KMS-11 (cell line): ENCODE data around the gene AK1.
A peak's percentile ranks its signal among the peaks of the same experiment; 100 is the strongest.

Source experiments
- H2AFZ ChIP-seq: fragments of 200-600 bp; sonication (generic); 2 replicates; pipeline ENCODE4 v1.6.1; 2016; ENCODE audit warnings: antibody characterized with exemption, mixed run types, low read depth
- H3K27ac ChIP-seq: fragments of 200-600 bp; sonication (generic); 2 replicates; pipeline ENCODE4 v1.6.1; 2016; ENCODE audit warnings: mild to moderate bottlenecking, mixed run types
- H3K27me3 ChIP-seq: fragments of 200-600 bp; sonication (generic); 2 replicates; pipeline ENCODE4 v1.6.1; 2017; ENCODE audit warnings: mild to moderate bottlenecking, low read depth, mixed run types, moderate library complexity; ENCODE audit not compliant: insufficient read depth
- H3K36me3 ChIP-seq: fragments of 200-600 bp; sonication (generic); 2 replicates; pipeline ENCODE4 v1.6.1; 2017; ENCODE audit warnings: mild to moderate bottlenecking, mixed run types; ENCODE audit not compliant: insufficient read depth
- H3K4me1 ChIP-seq: fragments of 200-600 bp; sonication (generic); 2 replicates; pipeline ENCODE4 v1.6.1; 2016; ENCODE audit warnings: mild to moderate bottlenecking, low read depth, mixed run types; ENCODE audit not compliant: poor library complexity, severe bottlenecking
- H3K4me2 ChIP-seq: fragments of 200-600 bp; sonication (generic); 2 replicates; pipeline ENCODE4 v1.7.0; 2016; ENCODE audit warnings: mild to moderate bottlenecking, mixed run types
- H3K4me3 ChIP-seq: fragments of 200-600 bp; sonication (generic); IDR thresholded peaks from 2 replicates; pipeline ENCODE4 v1.6.1; 2017; ENCODE audit warnings: low read depth, low read length, mixed read lengths; ENCODE audit not compliant: insufficient read depth
- H3K79me2 ChIP-seq: fragments of 200-600 bp; sonication (generic); 2 replicates; pipeline ENCODE4 v1.6.1; 2016; ENCODE audit warnings: low read depth, mixed run types; ENCODE audit not compliant: insufficient read depth
- H3K9ac ChIP-seq: fragments of 200-600 bp; sonication (generic); 2 replicates; pipeline ENCODE4 v1.6.1; 2016; ENCODE audit warnings: mild to moderate bottlenecking, mixed run types
- H4K20me1 ChIP-seq: fragments of 200-600 bp; sonication (generic); 2 replicates; pipeline ENCODE4 v1.6.1; 2016; ENCODE audit warnings: mild to moderate bottlenecking, mixed run types; ENCODE audit not compliant: insufficient read depth
- TF ChIP-seq, protein P1 (sequence below): fragments of 200-600 bp; sonication (generic); conservative IDR thresholded peaks from 2 replicates; pipeline ENCODE4 v1.6.1; 2017; ENCODE audit warnings: low read depth, mild to moderate bottlenecking, antibody characterized with exemption, low read length, moderate library complexity, mixed read lengths

The AK1 gene

DNA sequence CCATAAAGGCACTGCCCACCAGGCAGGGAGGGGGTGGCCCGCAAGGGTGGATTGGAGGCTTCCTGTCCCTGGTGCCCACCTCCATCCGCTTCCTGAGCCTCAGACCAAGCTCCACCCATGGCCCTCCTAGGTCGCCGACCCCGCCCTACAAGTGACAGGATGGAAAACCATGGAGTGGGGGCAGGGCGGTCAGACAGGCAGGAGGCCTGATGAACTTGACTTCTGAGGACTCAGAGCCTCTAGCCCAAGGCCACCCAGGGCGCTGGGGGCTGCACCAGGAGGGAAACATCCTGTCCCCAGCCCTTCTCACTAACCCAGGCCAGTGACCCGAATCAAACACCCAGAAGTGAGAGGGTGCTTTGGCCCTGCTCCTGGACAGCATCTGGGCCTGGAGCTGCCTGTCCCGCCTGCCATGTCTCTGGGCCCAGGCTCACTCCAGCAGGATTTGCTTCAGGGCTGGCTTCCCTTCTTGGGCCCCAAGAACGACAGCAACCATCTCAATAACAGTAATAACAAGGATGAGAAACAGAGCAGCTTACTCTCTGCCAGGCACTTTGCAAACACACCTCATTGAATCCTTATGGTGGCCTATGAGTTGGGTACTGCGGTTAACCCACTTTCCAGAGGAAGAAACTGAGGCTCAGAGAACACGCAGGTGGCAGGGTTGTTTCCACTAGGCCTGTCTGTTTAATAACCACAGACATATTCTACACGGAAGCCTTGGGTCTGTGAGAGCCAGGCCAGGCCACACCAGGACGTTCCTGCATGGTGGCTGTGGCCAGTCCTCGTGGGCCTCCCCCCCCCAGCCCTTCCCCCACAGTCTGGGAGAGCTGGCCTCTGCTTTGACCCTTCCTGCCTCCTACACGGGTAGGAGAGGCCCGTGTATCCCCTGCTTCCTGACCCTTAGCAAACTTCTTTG lies 26.3 kb upstream of the AK1 start:
- no peak overlapping the region for H3K4me2 ChIP-seq
- TF ChIP-seq, protein P1, sequence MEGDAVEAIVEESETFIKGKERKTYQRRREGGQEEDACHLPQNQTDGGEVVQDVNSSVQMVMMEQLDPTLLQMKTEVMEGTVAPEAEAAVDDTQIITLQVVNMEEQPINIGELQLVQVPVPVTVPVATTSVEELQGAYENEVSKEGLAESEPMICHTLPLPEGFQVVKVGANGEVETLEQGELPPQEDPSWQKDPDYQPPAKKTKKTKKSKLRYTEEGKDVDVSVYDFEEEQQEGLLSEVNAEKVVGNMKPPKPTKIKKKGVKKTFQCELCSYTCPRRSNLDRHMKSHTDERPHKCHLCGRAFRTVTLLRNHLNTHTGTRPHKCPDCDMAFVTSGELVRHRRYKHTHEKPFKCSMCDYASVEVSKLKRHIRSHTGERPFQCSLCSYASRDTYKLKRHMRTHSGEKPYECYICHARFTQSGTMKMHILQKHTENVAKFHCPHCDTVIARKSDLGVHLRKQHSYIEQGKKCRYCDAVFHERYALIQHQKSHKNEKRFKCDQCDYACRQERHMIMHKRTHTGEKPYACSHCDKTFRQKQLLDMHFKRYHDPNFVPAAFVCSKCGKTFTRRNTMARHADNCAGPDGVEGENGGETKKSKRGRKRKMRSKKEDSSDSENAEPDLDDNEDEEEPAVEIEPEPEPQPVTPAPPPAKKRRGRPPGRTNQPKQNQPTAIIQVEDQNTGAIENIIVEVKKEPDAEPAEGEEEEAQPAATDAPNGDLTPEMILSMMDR: no peak
- no peak overlapping the region for H3K27ac ChIP-seq
- H3K4me3 ChIP-seq: no peak overlapping the region
- H4K20me1 ChIP-seq: no peaks in the 10 kb centered on the region
- no peak overlapping the region for H2AFZ ChIP-seq
- H3K27me3 ChIP-seq: no peaks in the 10 kb centered on the region
- H3K9ac ChIP-seq: no peak overlapping the region
- no peaks in the 10 kb centered on the region for H3K36me3 ChIP-seq
- H3K79me2 ChIP-seq: no peaks in the 10 kb centered on the region
- peaks cover 26% of the 10 kb centered on the region for H3K4me1 ChIP-seq

DNA sequence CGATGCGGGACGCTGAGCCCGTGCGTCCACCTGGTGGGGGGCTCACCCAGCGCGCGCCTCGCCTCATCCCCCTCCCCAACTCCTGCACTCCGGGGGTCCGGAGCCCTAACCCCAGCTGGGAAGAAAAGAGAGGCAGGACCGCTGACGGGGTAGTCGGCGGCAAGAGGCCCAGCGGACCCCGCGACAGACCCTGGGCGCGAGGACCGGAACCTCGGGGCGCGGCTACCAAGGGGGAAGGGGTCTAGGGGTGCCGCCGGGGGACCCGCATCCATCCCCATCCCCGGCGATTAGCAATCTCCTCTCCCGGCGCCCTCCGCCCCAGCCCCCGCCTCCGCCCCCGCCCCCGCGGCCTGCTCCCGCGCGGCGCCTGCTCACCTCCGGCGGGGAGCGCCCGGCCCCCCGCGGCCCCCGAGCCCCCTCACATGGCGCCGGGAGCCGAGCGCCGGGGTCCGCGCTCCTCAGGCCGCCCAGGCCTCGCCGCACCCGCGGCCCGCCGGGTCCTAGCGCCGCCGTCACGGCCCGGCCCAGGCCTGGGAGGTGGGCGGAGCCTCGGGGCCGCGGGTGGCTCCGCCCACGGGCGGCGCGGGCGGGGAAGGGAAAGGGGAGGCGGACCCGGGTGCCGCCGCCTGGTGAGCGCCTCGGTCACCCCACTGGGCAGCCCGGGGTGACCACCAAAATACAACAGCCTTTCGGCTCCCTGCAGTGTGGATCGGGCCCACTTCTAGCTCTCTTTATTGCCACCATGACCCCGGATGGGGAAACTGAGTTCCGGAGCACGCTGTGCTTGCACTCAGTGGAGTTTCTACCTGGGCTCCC lies 21.9 kb upstream of the AK1 start, which contains the start of gene ST6GALNAC6:
Gene ST6GALNAC6, minus strand, starts transcription at position 476 of the 816 bp plus-strand sequence. CDS start 1,622 bp downstream, outside the sequence.
- Histone ChIP-seq H3K27me3 (no peaks in the 10 kb centered on the region), H3K9ac (peak within 1 kb of the TSS; percentile 74), H4K20me1 (no peaks in the 10 kb centered on the region), H3K79me2 (0 out of 2 replicates have a peak, but pooled peaks cover 4% of the 10 kb centered on the region), H3K4me1 (peaks cover 12% of the 10 kb centered on the region), H3K4me3 (no peak within 1 kb of the TSS), H3K36me3 (no peaks in the 10 kb centered on the region; the same call in 1 of the 2 replicates), H2AFZ (peak within 1 kb of the TSS; percentile 52), H3K27ac (no peak within 1 kb of the TSS), H3K4me2 (peak within 1 kb of the TSS; percentile 84)
- TF ChIP-seq, protein P1: no peak

DNA sequence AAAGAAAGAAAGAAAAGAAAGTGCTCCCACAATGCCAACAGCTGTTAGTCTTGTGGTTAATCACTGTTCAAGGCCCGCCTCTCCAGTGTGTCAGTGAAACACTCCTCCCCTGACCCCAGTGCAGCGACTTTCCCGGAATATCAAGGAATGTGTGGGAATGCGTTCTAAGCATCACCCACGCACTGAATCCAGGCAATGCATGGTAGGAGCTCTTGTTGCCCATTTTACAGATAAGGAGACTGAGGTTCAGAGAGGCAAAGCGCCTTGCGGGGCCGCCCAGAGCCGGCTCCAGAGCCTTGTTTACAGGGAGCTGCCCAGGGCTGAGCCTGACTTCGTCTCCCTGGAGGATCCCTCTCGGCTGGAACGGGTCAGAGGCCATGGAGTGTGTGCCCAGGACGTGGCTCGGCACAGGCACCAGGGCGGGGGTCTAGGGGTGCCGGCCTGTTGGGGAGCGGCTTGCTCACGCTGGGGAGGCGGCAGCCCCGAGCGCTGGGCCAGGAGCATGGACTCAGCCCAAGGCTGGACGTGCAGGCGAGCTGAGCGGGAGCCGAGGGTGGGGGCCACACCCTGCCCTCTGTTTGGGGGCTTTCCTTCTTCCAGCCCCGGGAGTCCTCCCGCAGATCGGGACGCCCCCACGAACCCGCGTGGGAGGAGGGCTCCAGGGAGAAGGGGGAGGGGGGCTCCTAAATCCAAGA lies 21.1 kb upstream of the AK1 start:
- Histone ChIP-seq H3K4me1 (peaks cover 8% of the 10 kb centered on the region), H3K4me2 (peak overlapping the region; percentile 84), H4K20me1 (no peaks in the 10 kb centered on the region), H3K27ac (no peak overlapping the region), H3K9ac (peak overlapping the region; percentile 74), H3K4me3 (no peak overlapping the region), H3K79me2 (0 out of 2 replicates have a peak, but pooled peaks cover 4% of the 10 kb centered on the region), H2AFZ (no peak overlapping the region; the same call in 1 of the 2 replicates), H3K27me3 (no peaks in the 10 kb centered on the region), H3K36me3 (no peaks in the 10 kb centered on the region; the same call in 1 of the 2 replicates)
- TF ChIP-seq, protein P1: no peak

DNA sequence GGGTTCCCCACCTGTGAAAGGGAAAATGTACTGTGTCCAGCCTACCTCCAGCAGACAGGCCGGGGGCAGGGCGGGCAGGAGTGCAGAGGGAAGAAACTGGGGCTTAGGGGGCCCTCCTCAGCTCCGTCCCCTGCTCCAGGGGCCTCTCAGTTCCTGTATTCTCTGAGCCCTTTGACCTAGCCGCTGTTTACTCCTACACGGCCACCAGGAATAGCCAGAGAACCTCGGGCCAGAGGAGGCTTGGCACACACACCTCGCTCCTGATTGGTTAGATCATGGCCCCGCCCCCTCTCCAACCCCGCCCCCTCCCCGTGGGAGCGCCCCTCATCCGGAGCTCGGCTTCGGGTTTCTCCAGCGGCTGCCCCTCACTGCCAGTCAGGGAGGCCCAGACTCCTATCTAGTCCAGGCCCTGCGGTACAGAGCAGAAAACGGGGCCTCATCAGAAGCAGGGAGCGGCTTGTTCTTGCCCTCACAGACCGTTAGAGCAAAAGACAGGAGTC lies 19.8 kb upstream of the AK1 start:
- Histone ChIP-seq H3K36me3 (no peaks in the 10 kb centered on the region; the same call in 1 of the 2 replicates), H3K27me3 (no peaks in the 10 kb centered on the region), H3K4me3 (no peak overlapping the region), H3K9ac (no peak overlapping the region), H3K4me1 (peaks cover 4% of the 10 kb centered on the region), H3K79me2 (0 out of 2 replicates have a peak, but pooled peaks cover 4% of the 10 kb centered on the region), H4K20me1 (no peaks in the 10 kb centered on the region), H2AFZ (no peak overlapping the region), H3K27ac (no peak overlapping the region), H3K4me2 (no peak overlapping the region)
- TF ChIP-seq, protein P1: no peak
